ENCODE measurements around the gene THOC7. TPM values are rescaled to one million over a fixed set of nuclear protein-coding genes. Genes with fewer than 3 reads are reported as not detected.

THOC7 gene
- 43.3 TPM for total RNA-seq (ENCODE audit: unreplicated experiment)
- long read RNA-seq, transcript THOC7-204 (7 exons, 836 nt), result minor isoform, 5 of 25 reads
- long read RNA-seq, transcript THOC7-201 (8 exons, 990 nt), result major isoform, 13 of 25 reads
- long read RNA-seq, partial matches to known transcripts, result 1 of 25 reads
- long read RNA-seq, other reads (novel, unspliced or antisense), result 6 of 25 reads

DNA sequence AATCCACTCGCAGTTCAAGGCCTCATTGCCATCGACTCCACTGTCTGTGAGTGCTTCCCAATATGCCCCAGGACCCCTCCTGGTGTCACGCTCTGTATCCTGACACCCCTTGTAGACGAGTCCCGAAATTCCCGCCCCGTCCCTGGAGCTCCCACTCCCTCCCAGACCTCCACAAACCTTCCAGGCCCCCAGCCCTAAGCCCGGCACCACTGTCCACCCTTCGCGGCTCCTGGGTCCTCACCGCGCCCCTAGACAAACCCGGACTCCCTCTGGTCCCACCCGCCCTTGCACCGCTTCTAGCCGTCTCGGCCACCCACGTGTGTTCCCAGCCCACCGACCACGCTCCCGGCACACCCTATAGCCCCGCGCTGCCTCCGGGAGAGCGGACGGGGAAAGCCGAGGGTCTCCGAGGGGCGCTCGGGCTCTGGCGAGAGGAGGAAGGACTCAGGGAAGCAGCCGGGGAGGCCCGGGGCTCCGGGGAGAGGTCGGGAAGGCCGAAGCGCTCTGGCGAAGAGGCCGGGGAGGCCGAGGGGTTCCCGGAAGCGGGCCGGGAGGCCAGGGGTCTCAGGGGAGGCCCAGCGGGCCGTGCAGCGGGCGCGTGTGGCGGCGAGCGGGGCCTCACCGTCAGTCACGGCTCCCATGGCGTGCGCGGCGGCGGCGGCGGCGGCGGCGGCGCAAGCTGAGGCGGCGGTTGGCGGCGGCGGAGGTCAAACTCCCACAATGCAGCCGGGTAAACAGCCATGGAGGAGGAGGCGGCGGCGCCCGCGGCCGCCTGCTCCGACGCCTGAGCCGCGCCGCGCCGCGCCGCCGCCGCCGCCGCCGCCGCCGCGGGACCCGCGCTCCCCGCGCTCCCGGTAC lies at the start of gene THOC7, which contains the start of gene ATXN7:
Gene THOC7, minus strand, starts transcription at position 656 of the 858 bp plus-strand sequence. Its CDS starts 15 bp downstream, at position 641.
Gene ATXN7, plus strand, starts transcription at position 718 of the 858 bp plus-strand sequence. CDS start 48,732 bp downstream, outside the sequence.
- H3K36me3 Mint-ChIP-seq (ENCODE audit: unreplicated experiment), result no peaks in the 10 kb centered on the region
- peak; percentile 82 for DNase-seq
- TF ChIP-seq, protein P1, sequence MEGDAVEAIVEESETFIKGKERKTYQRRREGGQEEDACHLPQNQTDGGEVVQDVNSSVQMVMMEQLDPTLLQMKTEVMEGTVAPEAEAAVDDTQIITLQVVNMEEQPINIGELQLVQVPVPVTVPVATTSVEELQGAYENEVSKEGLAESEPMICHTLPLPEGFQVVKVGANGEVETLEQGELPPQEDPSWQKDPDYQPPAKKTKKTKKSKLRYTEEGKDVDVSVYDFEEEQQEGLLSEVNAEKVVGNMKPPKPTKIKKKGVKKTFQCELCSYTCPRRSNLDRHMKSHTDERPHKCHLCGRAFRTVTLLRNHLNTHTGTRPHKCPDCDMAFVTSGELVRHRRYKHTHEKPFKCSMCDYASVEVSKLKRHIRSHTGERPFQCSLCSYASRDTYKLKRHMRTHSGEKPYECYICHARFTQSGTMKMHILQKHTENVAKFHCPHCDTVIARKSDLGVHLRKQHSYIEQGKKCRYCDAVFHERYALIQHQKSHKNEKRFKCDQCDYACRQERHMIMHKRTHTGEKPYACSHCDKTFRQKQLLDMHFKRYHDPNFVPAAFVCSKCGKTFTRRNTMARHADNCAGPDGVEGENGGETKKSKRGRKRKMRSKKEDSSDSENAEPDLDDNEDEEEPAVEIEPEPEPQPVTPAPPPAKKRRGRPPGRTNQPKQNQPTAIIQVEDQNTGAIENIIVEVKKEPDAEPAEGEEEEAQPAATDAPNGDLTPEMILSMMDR (IDR thresholded peaks at IDR 0.05; ENCODE audit: partially characterized antibody, unreplicated experiment), result no peak
- peak within 1 kb of the TSS; percentile 89 for H3K4me3 Mint-ChIP-seq (ENCODE audit: unreplicated experiment)
- peak within 1 kb of the TSS; percentile 88 for H3K27ac Mint-ChIP-seq (ENCODE audit: unreplicated experiment)
- peaks cover 10% of the 10 kb centered on the region for H3K4me1 Mint-ChIP-seq (ENCODE audit: low read depth, unreplicated experiment)
- peaks cover 9% of the 10 kb centered on the region for H3K9me3 Mint-ChIP-seq (ENCODE audit: unreplicated experiment)
- peaks cover 8% of the 10 kb centered on the region for H3K27me3 Mint-ChIP-seq (ENCODE audit: unreplicated experiment)

DNA sequence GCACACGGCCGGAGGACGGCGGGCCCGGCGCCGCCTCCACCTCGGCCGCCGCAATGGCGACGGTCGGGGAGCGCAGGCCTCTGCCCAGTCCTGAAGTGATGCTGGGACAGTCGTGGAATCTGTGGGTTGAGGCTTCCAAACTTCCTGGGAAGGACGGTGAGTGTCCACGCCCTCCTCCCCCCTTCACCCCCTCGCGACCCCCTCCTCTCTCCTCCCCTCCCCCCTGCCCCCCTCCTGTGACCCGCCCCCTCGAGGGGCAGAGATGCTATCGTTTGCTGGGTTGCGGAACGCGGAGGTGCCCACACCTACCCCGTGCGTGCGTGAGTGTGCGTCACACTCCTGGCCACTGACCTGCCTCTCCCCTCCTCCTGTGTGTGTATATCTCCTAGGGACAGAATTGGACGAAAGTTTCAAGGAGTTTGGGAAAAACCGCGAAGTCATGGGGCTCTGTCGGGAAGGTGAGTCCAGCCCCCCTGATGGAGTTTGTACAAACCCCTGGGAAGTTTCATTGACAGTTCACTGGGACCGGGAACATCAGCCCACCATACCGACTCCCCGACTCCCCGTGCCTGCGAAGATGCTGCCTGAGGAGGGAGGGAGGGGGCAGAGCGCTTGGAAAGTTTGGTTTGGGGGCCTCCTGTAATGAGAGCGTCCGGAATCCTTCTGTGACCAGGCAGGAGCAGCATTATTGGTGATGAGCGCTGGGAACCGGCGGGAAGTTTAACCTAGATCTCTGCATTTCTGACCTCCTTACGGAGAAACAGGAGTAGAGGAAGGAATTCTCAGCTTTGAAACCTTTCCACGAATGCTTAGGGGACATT lies 49.4 kb upstream of the THOC7 start:
- DNase-seq, result peak; percentile 39
- TF ChIP-seq, protein P1 (IDR thresholded peaks at IDR 0.05; ENCODE audit: partially characterized antibody, unreplicated experiment), result no peak
- Mint-ChIP-seq H3K4me3 (ENCODE audit: unreplicated experiment) (peak overlapping the region; percentile 83), H3K9me3 (ENCODE audit: unreplicated experiment) (peaks cover 5% of the 10 kb centered on the region), H3K27me3 (ENCODE audit: unreplicated experiment) (peaks cover 11% of the 10 kb centered on the region), H3K27ac (ENCODE audit: unreplicated experiment) (peak overlapping the region; percentile 29), H3K36me3 (ENCODE audit: unreplicated experiment) (no peaks in the 10 kb centered on the region), H3K4me1 (ENCODE audit: low read depth, unreplicated experiment) (peaks cover 3% of the 10 kb centered on the region)

DNA sequence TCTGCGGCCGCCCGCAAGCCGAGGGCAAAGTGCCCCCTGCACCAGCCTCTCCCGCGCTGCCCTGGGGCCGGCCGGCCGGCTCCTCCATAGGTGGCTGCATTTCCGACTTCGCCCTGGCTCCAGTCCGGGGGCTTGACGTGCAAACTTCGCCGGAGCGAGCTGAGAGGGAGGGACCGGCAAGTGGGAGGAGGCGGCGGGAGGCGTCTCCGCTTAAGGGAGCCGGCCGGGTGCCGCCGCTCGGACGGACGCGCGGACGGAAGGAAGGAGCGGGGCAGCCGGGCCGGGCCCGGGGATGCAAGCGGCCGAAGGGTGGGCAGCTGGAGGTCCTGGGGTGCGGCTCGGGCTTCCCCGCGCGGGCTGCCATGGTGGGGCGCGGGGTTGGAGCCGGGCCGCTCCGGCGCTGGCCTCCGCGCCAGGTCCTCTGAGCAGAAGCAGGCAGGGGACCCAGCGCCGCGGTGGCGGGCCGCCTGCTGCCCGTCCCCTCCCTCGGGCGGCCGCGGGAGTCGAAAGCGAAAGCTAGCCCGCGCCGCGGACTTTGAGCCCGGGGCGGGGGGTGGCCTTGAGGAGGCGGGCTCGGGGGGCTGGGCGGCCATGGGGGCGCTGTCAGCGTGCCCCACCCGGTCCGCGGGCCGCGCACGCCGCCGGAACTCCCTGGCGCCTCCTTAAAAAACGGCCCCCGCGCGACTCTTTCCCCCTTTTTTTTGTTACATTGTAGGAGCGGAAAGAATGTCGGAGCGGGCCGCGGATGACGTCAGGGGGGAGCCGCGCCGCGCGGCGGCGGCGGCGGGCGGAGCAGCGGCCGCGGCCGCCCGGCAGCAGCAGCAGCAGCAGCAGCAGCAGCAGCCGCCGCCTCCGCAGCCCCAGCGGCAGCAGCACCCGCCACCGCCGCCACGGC lies 48.5 kb upstream of the THOC7 start, which contains the start of gene SCAANT1:
Gene SCAANT1, minus strand, starts transcription at position 511 of the 895 bp plus-strand sequence.
- no peaks in the 10 kb centered on the region for H3K36me3 Mint-ChIP-seq (ENCODE audit: unreplicated experiment)
- peaks cover 11% of the 10 kb centered on the region for H3K27me3 Mint-ChIP-seq (ENCODE audit: unreplicated experiment)
- no peak within 1 kb of the TSS for H3K27ac Mint-ChIP-seq (ENCODE audit: unreplicated experiment)
- peaks cover 3% of the 10 kb centered on the region for H3K4me1 Mint-ChIP-seq (ENCODE audit: low read depth, unreplicated experiment)
- H3K4me3 Mint-ChIP-seq (ENCODE audit: unreplicated experiment), result peak within 1 kb of the TSS; percentile 95
- DNase-seq, result peak; percentile 82
- TF ChIP-seq, protein P1 (IDR thresholded peaks at IDR 0.05; ENCODE audit: partially characterized antibody, unreplicated experiment), result peak; percentile 19
- peaks cover 5% of the 10 kb centered on the region for H3K9me3 Mint-ChIP-seq (ENCODE audit: unreplicated experiment)

DNA sequence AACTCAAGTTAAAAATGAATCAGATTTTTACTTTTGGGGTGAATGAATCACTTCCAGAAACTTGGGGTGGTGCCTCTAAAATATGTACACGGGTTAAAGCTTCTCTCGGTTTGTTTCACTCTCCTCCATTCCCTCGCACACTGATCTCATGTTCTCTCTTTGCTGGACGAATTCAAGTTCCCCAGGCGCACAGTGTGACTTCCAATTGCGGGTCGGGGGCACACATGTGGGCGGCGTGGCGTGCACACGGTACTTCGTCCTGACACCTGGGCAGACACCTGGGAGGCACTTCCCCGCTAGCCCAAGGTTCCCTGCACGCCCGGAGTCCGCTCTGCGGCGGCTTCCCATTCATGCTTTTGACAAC lies 47.9 kb upstream of the THOC7 start:
- Mint-ChIP-seq H3K4me1 (ENCODE audit: low read depth, unreplicated experiment) (peaks cover 3% of the 10 kb centered on the region), H3K27me3 (ENCODE audit: unreplicated experiment) (peaks cover 11% of the 10 kb centered on the region), H3K4me3 (ENCODE audit: unreplicated experiment) (peak overlapping the region; percentile 95), H3K36me3 (ENCODE audit: unreplicated experiment) (no peaks in the 10 kb centered on the region), H3K9me3 (ENCODE audit: unreplicated experiment) (peaks cover 5% of the 10 kb centered on the region), H3K27ac (ENCODE audit: unreplicated experiment) (no peak overlapping the region)
- DNase-seq, result no peak
- TF ChIP-seq, protein P1 (IDR thresholded peaks at IDR 0.05; ENCODE audit: partially characterized antibody, unreplicated experiment), result no peak
